Measurements from ENCODE around the gene PRDM16. TPM values are rescaled to one million over a fixed set of nuclear protein-coding genes. Genes with fewer than 3 reads are reported as not detected.

Gene PRDM16
- total and polyA plus RNA-seq, 5 experiments from 2014 or later = not detected

GRCh38 chr1:3409366-3410141 lies 340.6 kb downstream of the PRDM16 start:
- DNase-seq (no peak), ATAC-seq (no peak)
- Mint-ChIP-seq H3K9me3 (peaks cover 0 to 2% (median 0%) of the 10 kb centered on the region in 9 donors), H3K4me3 (no peak overlapping the region), H3K36me3 (no peaks in the 10 kb centered on the region), H3K27ac (no peak overlapping the region), H3K4me1 (peaks cover 0 to 1% (median 0%) of the 10 kb centered on the region in 4 donors), H3K27me3 (peaks cover 0 to 9% (median 0%) of the 10 kb centered on the region in 5 donors)
- POLR2A ChIA-PET = no interaction called here

GRCh38 chr1:3410142-3410925 lies 341.3 kb downstream of the PRDM16 start:
- H3K9me3 Mint-ChIP-seq = peaks cover 0 to 2% (median 0%) of the 10 kb centered on the region in 9 donors
- H3K36me3 Mint-ChIP-seq = no peaks in the 10 kb centered on the region
- H3K27ac Mint-ChIP-seq = no peak overlapping the region
- DNase-seq (no peak), ATAC-seq (no peak)
- POLR2A ChIA-PET = no interaction called here
- peaks cover 0 to 9% (median 0%) of the 10 kb centered on the region in 5 donors for H3K27me3 Mint-ChIP-seq
- no peak overlapping the region for H3K4me3 Mint-ChIP-seq
- H3K4me1 Mint-ChIP-seq = peaks cover 0 to 1% (median 0%) of the 10 kb centered on the region in 4 donors

- ATAC-seq (no peak), DNase-seq (no peak)
- no peaks in the 10 kb centered on the region for H3K4me1 Mint-ChIP-seq
- H3K36me3 Mint-ChIP-seq = no peaks in the 10 kb centered on the region
- H3K27me3 Mint-ChIP-seq = peaks cover 0 to 4% (median 0%) of the 10 kb centered on the region in 5 donors
- H3K27ac Mint-ChIP-seq = no peak overlapping the region
- no peak overlapping the region for H3K4me3 Mint-ChIP-seq
- POLR2A ChIA-PET = no interaction called here
- H3K9me3 Mint-ChIP-seq = peaks cover 0 to 4% (median 0%) of the 10 kb centered on the region in 9 donors
These were observed 342.8 kb downstream of the PRDM16 start for GRCh38 chr1:3411806-3412205.

DNA sequence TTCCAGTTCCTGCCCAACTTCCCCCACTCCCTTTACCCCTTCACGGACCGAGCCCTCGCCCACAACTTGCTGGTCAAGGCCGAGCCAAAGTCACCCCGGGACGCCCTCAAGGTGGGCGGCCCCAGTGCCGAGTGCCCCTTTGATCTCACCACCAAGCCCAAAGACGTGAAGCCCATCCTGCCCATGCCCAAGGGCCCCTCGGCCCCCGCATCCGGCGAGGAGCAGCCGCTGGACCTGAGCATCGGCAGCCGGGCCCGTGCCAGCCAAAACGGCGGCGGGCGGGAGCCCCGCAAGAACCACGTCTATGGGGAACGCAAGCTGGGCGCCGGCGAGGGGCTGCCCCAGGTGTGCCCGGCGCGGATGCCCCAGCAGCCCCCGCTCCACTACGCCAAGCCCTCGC lies 343.4 kb downstream of the PRDM16 start:
- POLR2A ChIA-PET = no interaction called here
- no peak for ATAC-seq
- H3K4me1 Mint-ChIP-seq = no peaks in the 10 kb centered on the region

GRCh38 chr1:3413975-3414710 lies 345.1 kb downstream of the PRDM16 start:
- Mint-ChIP-seq H3K27me3 (peaks cover 0 to 4% (median 0%) of the 10 kb centered on the region in 5 donors), H3K9me3 (peaks cover 0 to 11% (median 0%) of the 10 kb centered on the region in 9 donors), H3K36me3 (no peaks in the 10 kb centered on the region), H3K4me1 (no peaks in the 10 kb centered on the region), H3K4me3 (no peak overlapping the region), H3K27ac (no peak overlapping the region)
- ATAC-seq = no peak
- POLR2A ChIA-PET = no interaction called here
- no peak for DNase-seq

More for the DNA sequence above, 343.4 kb downstream of the PRDM16 start:
- H3K36me3 Mint-ChIP-seq = no peaks in the 10 kb centered on the region
- peaks cover 0 to 10% (median 0%) of the 10 kb centered on the region in 9 donors for H3K9me3 Mint-ChIP-seq
- DNase-seq = no peak
- no peak overlapping the region for H3K4me3 Mint-ChIP-seq
- H3K27me3 Mint-ChIP-seq = peaks cover 0 to 4% (median 0%) of the 10 kb centered on the region in 5 donors
- H3K27ac Mint-ChIP-seq = no peak overlapping the region

DNA sequence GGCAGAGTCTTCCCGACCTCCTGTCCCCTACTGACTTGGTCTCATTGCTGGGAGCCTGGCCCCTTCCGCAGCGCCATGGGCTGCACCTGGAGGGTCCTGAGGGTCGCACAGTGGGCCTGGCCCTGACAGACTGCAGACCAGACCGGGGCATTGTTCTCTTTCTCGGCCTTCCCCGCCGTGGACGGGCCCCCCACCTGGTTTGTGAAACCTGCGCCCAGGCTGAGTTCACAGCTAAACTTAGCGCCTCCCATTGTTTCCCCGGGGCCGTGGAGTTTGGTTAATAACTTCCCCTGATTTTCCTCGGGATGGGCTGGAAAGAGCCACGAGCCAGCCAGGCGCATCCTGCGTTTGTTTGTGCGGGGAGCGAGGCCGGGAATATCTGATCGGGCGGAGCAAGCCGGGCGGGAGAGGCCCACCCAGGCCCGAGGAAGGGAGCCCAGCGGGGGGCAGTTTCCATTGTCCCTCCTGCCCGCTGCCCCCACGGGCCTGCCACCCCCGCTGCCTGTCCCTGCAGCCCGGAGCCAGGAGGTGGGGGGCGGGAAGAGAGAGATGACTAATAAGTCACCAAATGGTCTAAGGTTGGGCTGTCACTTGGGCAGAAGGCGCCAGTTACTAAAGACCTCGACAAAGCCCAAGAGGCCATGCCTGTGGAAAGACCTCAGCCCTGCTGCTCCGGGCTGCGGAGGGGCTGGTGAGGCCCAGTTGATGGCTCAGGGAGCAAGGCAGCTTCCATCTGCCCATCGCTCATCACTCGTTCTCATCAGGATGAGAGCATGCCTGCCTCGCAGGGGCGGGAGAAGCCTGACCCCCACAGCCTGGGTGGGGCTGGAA lies 346.5 kb downstream of the PRDM16 start:
- DNase-seq (no peak), ATAC-seq (no peak)
- Mint-ChIP-seq H3K27ac (no peak overlapping the region), H3K9me3 (peaks cover 0 to 11% (median 0%) of the 10 kb centered on the region in 9 donors), H3K27me3 (peaks cover 0 to 7% (median 3%) of the 10 kb centered on the region in 5 donors), H3K4me3 (no peak overlapping the region), H3K4me1 (no peaks in the 10 kb centered on the region), H3K36me3 (no peaks in the 10 kb centered on the region)
- POLR2A ChIA-PET = no interaction called here

GRCh38 chr1:3417082-3417739 lies 348.2 kb downstream of the PRDM16 start:
- Mint-ChIP-seq H3K9me3 (peaks cover 0 to 11% (median 0%) of the 10 kb centered on the region in 9 donors), H3K4me3 (no peak overlapping the region), H3K4me1 (peaks cover 0 to 6% (median 2%) of the 10 kb centered on the region in 4 donors), H3K27me3 (peaks cover 0 to 18% (median 13%) of the 10 kb centered on the region in 5 donors), H3K27ac (no peak overlapping the region), H3K36me3 (no peaks in the 10 kb centered on the region)
- DNase-seq (no peak), ATAC-seq (no peak)
- POLR2A ChIA-PET = no interaction called here

DNA sequence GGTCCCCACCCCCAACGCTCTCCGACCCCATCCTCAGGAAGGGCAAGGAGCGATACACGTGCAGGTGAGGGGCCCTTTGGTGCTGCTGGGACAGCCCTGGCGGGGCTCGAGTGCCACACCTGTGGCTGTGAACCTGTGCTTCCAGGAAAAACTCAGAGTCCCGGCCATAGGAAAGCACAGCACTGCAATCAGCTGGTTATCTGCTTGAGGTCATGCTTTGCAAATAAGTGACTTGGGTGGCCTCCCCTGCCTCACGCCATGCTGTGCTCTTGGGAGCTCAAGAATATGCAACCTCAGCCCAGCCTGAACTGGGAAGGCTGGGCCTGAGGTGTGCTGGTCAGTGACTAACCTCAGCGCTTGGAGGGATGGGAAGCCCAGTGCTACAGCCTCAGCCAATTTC lies 348.9 kb downstream of the PRDM16 start:
- POLR2A ChIA-PET = no interaction called here
- no peaks in the 10 kb centered on the region for H3K36me3 Mint-ChIP-seq
- H3K4me1 Mint-ChIP-seq = peaks cover 0 to 6% (median 2%) of the 10 kb centered on the region in 4 donors
- H3K27me3 Mint-ChIP-seq = peaks cover 0 to 20% (median 13%) of the 10 kb centered on the region in 5 donors
- no peak overlapping the region for H3K4me3 Mint-ChIP-seq
- ATAC-seq (no peak), DNase-seq (no peak)
- peaks cover 0 to 11% (median 0%) of the 10 kb centered on the region in 9 donors for H3K9me3 Mint-ChIP-seq
- no peak overlapping the region for H3K27ac Mint-ChIP-seq

DNA sequence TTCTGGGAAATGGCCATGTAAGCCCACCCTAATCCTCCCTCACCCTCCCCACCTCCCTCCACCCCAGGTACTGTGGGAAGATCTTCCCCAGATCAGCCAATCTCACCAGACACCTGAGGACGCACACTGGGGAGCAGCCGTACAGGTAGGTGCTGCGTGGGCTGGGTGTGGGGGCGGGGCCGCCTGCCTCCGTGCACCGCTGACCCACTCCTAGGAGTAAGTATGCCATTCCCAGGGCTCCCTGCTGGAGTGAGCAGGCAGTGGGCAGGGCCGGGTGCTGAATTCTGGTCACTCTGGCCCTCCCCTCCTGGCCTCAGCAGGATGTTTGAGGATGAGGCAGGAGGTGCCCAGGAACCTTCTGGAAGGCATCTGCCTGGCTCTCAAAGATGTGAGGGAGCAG lies 349.6 kb downstream of the PRDM16 start:
- Mint-ChIP-seq H3K36me3 (no peaks in the 10 kb centered on the region), H3K27me3 (peaks cover 0 to 20% (median 11%) of the 10 kb centered on the region in 5 donors), H3K4me3 (no peak overlapping the region), H3K4me1 (peaks cover 0 to 6% (median 2%) of the 10 kb centered on the region in 4 donors), H3K9me3 (peaks cover 0 to 11% (median 0%) of the 10 kb centered on the region in 9 donors), H3K27ac (no peak overlapping the region)
- DNase-seq = no peak
- ATAC-seq = no peak
- POLR2A ChIA-PET = no interaction called here

- DNase-seq = no peak
- H3K27me3 Mint-ChIP-seq = peaks cover 0 to 20% (median 15%) of the 10 kb centered on the region in 5 donors
- peaks cover 0 to 11% (median 0%) of the 10 kb centered on the region in 9 donors for H3K9me3 Mint-ChIP-seq
- no peak overlapping the region for H3K4me3 Mint-ChIP-seq
- no peak for ATAC-seq
- no peaks in the 10 kb centered on the region for H3K36me3 Mint-ChIP-seq
- POLR2A ChIA-PET = no interaction called here
- peaks cover 0 to 6% (median 2%) of the 10 kb centered on the region in 4 donors for H3K4me1 Mint-ChIP-seq
- H3K27ac Mint-ChIP-seq = no peak overlapping the region
These were observed 350.6 kb downstream of the PRDM16 start for GRCh38 chr1:3419415-3420204.

All from naive thymus-derived CD8-positive, alpha-beta T cell (primary cell).